Ovary (tissue), 9 donors: ENCODE results near the gene THSD4. TPM values are rescaled to one million over a fixed set of nuclear protein-coding genes. Genes with fewer than 3 reads are reported as not detected.

Experiments
- DNase-seq, 5 donors: peaks; one replicate each; pipeline ENCODE4 v3.0.0-alpha.2; 2019 to 2020
- H3K27ac ChIP-seq, 2 donors: fragments of 200-600 bp; one replicate each; pipeline versions ENCODE4 v1.5.1 to v1.8.0; 2019 to 2022
- H3K27me3 ChIP-seq: fragments of 200-600 bp; one replicate; pipeline ENCODE4 v1.8.0; 2022
- H3K36me3 ChIP-seq: fragments of 200-600 bp; sonication (generic); one replicate; pipeline ENCODE4 v1.5.1; 2019
- H3K4me1 ChIP-seq: one replicate; pipeline ENCODE4 v1.8.1; 2013; ENCODE audit warnings: mild to moderate bottlenecking, moderate library complexity; ENCODE audit not compliant: insufficient read depth
- H3K4me3 ChIP-seq: fragments of 200-600 bp; sonication (generic); one replicate; pipeline ENCODE4 v1.5.1; 2017
- H3K9me3 ChIP-seq, 2 donors: fragments of 200-600 bp in 1 of 2; sonication (generic) in 1 of 2; one replicate each; pipeline versions ENCODE4 v1.5.1 to v1.8.1; 2013 to 2019; ENCODE audit warnings: mild to moderate bottlenecking in 1 of 2, moderate library complexity in 1 of 2
- CTCF ChIP-seq, 3 donors: fragments of 450-650 bp in 2 of 3; fragments of 200-600 bp in 1 of 3; IDR thresholded peaks; one replicate each; pipeline versions ENCODE4 v1.5.1 to v1.8.0; 2016 to 2022; ENCODE audit warnings: antibody characterized with exemption in 3 of 3, mild to moderate bottlenecking in 1 of 3
- EP300 ChIP-seq: sonication (generic); formaldehyde crosslinking; IDR thresholded peaks from one replicate; pipeline ENCODE4 v1.6.1; 2017; ENCODE audit warnings: antibody characterized with exemption
- POLR2A ChIP-seq: fragments of 450-650 bp; IDR thresholded peaks from one replicate; pipeline ENCODE4 v1.6.1; 2017; ENCODE audit warnings: antibody characterized with exemption, mild to moderate bottlenecking, moderate library complexity
- WGBS, 3 donors: extraction: QIAGEN DNeasy Blood & Tissue Kit in 1 of 3; methylation state at CpG; one replicate each; pipeline versions ENCODE4 v1.1.5 to v1.1.7; 2013 to 2017; 5-methylcytosine and 5-hydroxymethylcytosine counted together
- intact Hi-C, 4 donors: fragments of 100-400 bp; cut with DNase I; formaldehyde crosslinking; loops; one replicate each; pipeline versions ENCODE4 v1.11.0 to v1.15.1; 2022 to 2023
- polyA plus RNA-seq, 2 donors: library from polyadenylated mRNA; stranded (reverse); fragments of 200-250 nt in 1 of 2; fragments of 350-450 nt in 1 of 2; fragmentation: Illumina TruSeq in 1 of 2; extraction: RNeasy Lipid Tissue Mini Kit (QIAGEN cat#74804) in 1 of 2; gene quantifications; one replicate each; pipeline ENCODE4 v1.2.3, GENCODE V29; 2013 to 2014
- total RNA-seq, 7 donors: library from RNA; depleted of rRNA in 2 of 7; stranded (reverse); fragments of >200 nt in 2 of 7; fragmentation: NEBNext Ultra II Directional in 3 of 7; extraction: Animal tissue kit (Norgen Biotek cat#: 25700) in 3 of 7; gene quantifications; one replicate each; pipeline versions ENCODE4 v1.1.0 to v1.2.4, GENCODE V29; 2016 to 2023
- donor health status: DM: no; HTN: no; CAD: no; lungs with moderate emphysema.
- donor health status: DM: no; HTN: no; CAD: no.
- donor health status: Bipolar disorder and iron deficiency.
- donor health status: DM: yes; HTN: yes; CAD: no.
- donor health status: DM: no; HTN: no; CAD: no.
- donor health status: DM: yes; HTN: yes; CAD: no.

The THSD4 gene
- total and polyA plus RNA-seq, 9 donors, result 3.2 to 53.4 (median 13.5) TPM

GRCh38 chr15:71559616-71560015 lies 444.3 kb downstream of the THSD4 start:
- WGBS, 3 donors, result 49 to 53% (median 49%) methylated on average over 3 of the region's 3 CpGs
- H3K4me1 ChIP-seq, result no peaks in the 10 kb centered on the region
- no peaks in the 10 kb centered on the region for H3K36me3 ChIP-seq
- no peaks in the 10 kb centered on the region for H3K9me3 ChIP-seq
- intact Hi-C loops, result no loop called here
- no peak overlapping the region for H3K27ac ChIP-seq
- DNase-seq, result no peak
- H3K4me3 ChIP-seq, result no peak overlapping the region
- H3K27me3 ChIP-seq, result no peaks in the 10 kb centered on the region
- TF ChIP-seq POLR2A (no peak), CTCF (IDR thresholded peaks at IDR 0.05) (no peak), EP300 (no peak)

GRCh38 chr15:71562251-71562650 lies 447.0 kb downstream of the THSD4 start:
- Histone ChIP-seq H3K4me3 (no peak overlapping the region), H3K27ac (no peak overlapping the region), H3K27me3 (no peaks in the 10 kb centered on the region), H3K4me1 (peaks cover 3% of the 10 kb centered on the region), H3K36me3 (no peaks in the 10 kb centered on the region), H3K9me3 (no peaks in the 10 kb centered on the region)
- WGBS, 3 donors, result 93 to 96% (median 95%) methylated on average over 5 of the region's 5 CpGs
- TF ChIP-seq CTCF (IDR thresholded peaks at IDR 0.05) (no peak), POLR2A (no peak)
- intact Hi-C loops, result no loop called here
- DNase-seq, result no peak

GRCh38 chr15:71564217-71564616 lies 448.9 kb downstream of the THSD4 start:
- no peak for DNase-seq
- peaks cover 3% of the 10 kb centered on the region for H3K4me1 ChIP-seq
- no peaks in the 10 kb centered on the region for H3K36me3 ChIP-seq
- WGBS, 3 donors, result 0 to 50% (median 0%) methylated on average over 1 of the region's 1 CpG
- H3K27ac ChIP-seq, result no peak overlapping the region
- TF ChIP-seq POLR2A (no peak), CTCF (IDR thresholded peaks at IDR 0.05) (no peak), EP300 (no peak)
- no peaks in the 10 kb centered on the region for H3K27me3 ChIP-seq
- H3K4me3 ChIP-seq, result no peak overlapping the region
- H3K9me3 ChIP-seq, result no peaks in the 10 kb centered on the region
- intact Hi-C loops, result no loop called here

GRCh38 chr15:71565006-71565405 lies 449.7 kb downstream of the THSD4 start:
- no peak overlapping the region for H3K27ac ChIP-seq
- H3K9me3 ChIP-seq, result no peaks in the 10 kb centered on the region
- no peaks in the 10 kb centered on the region for H3K36me3 ChIP-seq
- 96 to 100% (median 98%) methylated on average over 1 of the region's 1 CpG for WGBS, 3 donors
- peaks cover 3% of the 10 kb centered on the region for H3K4me1 ChIP-seq
- DNase-seq, result no peak
- no peaks in the 10 kb centered on the region for H3K27me3 ChIP-seq
- intact Hi-C loops, result no loop called here
- no peak overlapping the region for H3K4me3 ChIP-seq
- no peak for TF ChIP-seq CTCF (IDR thresholded peaks at IDR 0.05)
- TF ChIP-seq EP300, result no peak
- no peak for TF ChIP-seq POLR2A
